Stimulated activated CD4-positive, alpha-beta T cell treated with anti-CD3 and anti-CD28 coated beads, Interleukin-15, amount 100 ng/mL, for 24 hours (primary cell): ENCODE data around the gene ARG1.
"Not testable (repeated sequence)": the region's sequence is repeated elsewhere in the genome, so short reads cannot be mapped to it uniquely, and the experiment has no call there.

Source experiments
- DNase-seq: peaks from one replicate; pipeline ENCODE4 v3.0.0-alpha.2; 2020

Gene ARG1

GRCh38 chr6:131572686-131573415 lies at the start of gene ARG1:
Gene ARG1, plus strand, starts transcription at chr6:131573226. Its CDS starts 57 bp downstream, at chr6:131573283.
- DNase-seq: no peak

- no peak for DNase-seq
These were observed 48.9 kb upstream of the ARG1 start for GRCh38 chr6:131523988-131524673.

- DNase-seq: no peak
These were observed 48.2 kb upstream of the ARG1 start for GRCh38 chr6:131524695-131525336.

- DNase-seq: not testable (repeated sequence)
These were observed 42.1 kb upstream of the ARG1 start for GRCh38 chr6:131530936-131531335.

GRCh38 chr6:131531681-131532080 lies 41.3 kb upstream of the ARG1 start:
- not testable (repeated sequence) for DNase-seq

GRCh38 chr6:131532580-131533039 lies 40.4 kb upstream of the ARG1 start:
- DNase-seq: peak; percentile 70

- not testable (repeated sequence) for DNase-seq
These were observed 34.4 kb upstream of the ARG1 start for GRCh38 chr6:131538615-131539014.

GRCh38 chr6:131545317-131545716 lies 27.7 kb upstream of the ARG1 start:
- no peak for DNase-seq

GRCh38 chr6:131547488-131547887 lies 25.5 kb upstream of the ARG1 start:
- DNase-seq: no peak

GRCh38 chr6:131548441-131548840 lies 24.6 kb upstream of the ARG1 start:
- no peak for DNase-seq

- DNase-seq: no peak
These were observed 23.2 kb upstream of the ARG1 start for GRCh38 chr6:131549811-131550210.

- DNase-seq: no peak
These were observed 21.1 kb upstream of the ARG1 start for GRCh38 chr6:131551902-131552301.

- no peak for DNase-seq
These were observed 20.5 kb upstream of the ARG1 start for GRCh38 chr6:131552572-131552971.

GRCh38 chr6:131555992-131556391 lies 17.0 kb upstream of the ARG1 start:
- DNase-seq: no peak

GRCh38 chr6:131558922-131559321 lies 14.1 kb upstream of the ARG1 start:
- DNase-seq: no peak

- DNase-seq: no peak
These were observed 10.9 kb upstream of the ARG1 start for GRCh38 chr6:131561925-131562707.

- DNase-seq: no peak
These were observed 8.0 kb upstream of the ARG1 start for GRCh38 chr6:131565056-131565455.

- DNase-seq: no peak
These were observed 4.3 kb upstream of the ARG1 start for GRCh38 chr6:131568726-131569125.

GRCh38 chr6:131574133-131574532 lies 1.1 kb downstream of the ARG1 start:
- DNase-seq: no peak

- DNase-seq: no peak
These were observed 1.7 kb downstream of the ARG1 start for GRCh38 chr6:131574686-131575085.

- no peak for DNase-seq
These were observed 2.9 kb downstream of the ARG1 start for GRCh38 chr6:131575834-131576478.

GRCh38 chr6:131581523-131581922 lies 8.5 kb downstream of the ARG1 start:
- DNase-seq: no peak

GRCh38 chr6:131586543-131586942 lies 13.5 kb downstream of the ARG1 start:
- DNase-seq: no peak
